ENCODE measurements around the gene HEPACAM.

Gene HEPACAM

GRCh38 chr11:124890683-124891372 is 45.0 kb downstream of the HEPACAM start:
- Histone ChIP-seq H3K4me3 (ENCODE audit: insufficient read depth, low read length, poor library complexity, severe bottlenecking) (no peak overlapping the region), H3K36me3 (ENCODE audit: low read length) (no peaks in the 10 kb centered on the region), H3K79me2 (ENCODE audit: insufficient read depth, low read length) (no peaks in the 10 kb centered on the region), H3K9me3 (ENCODE audit: insufficient read depth, low read length) (no peaks in the 10 kb centered on the region), H3K27ac (ENCODE audit: low read depth, low read length) (no peak overlapping the region), H3K27me3 (ENCODE audit: low read length) (no peaks in the 10 kb centered on the region), H3K9me2 (replicated peaks; ENCODE audit: insufficient read depth, low read length) (no peaks in the 10 kb centered on the region), H3K4me2 (ENCODE audit: low read depth, low read length, poor library complexity, severe bottlenecking) (no peak overlapping the region), H3K9ac (ENCODE audit: low read length) (no peak overlapping the region), H4K20me1 (ENCODE audit: low read depth, low read length) (no peaks in the 10 kb centered on the region), H2AFZ (ENCODE audit: low read depth, low read length, severe bottlenecking) (no peak overlapping the region), H3F3A (ENCODE audit: insufficient read depth) (no peaks in the 10 kb centered on the region)
- no peak for TF ChIP-seq EZH2phosphoT487 (conservative IDR thresholded peaks at IDR 0.05; ENCODE audit: low read length)
- TF ChIP-seq CTCF (IDR thresholded peaks at IDR 0.05; ENCODE audit: insufficient read depth, low read length, poor library complexity, severe bottlenecking): no peak

- H3K27ac ChIP-seq (ENCODE audit: low read depth, low read length): no peak overlapping the region
- no peaks in the 10 kb centered on the region for H3K9me3 ChIP-seq (ENCODE audit: insufficient read depth, low read length)
- H3K36me3 ChIP-seq (ENCODE audit: low read length): no peaks in the 10 kb centered on the region
- no peaks in the 10 kb centered on the region for H3K79me2 ChIP-seq (ENCODE audit: insufficient read depth, low read length)
- no peak overlapping the region for H3K9ac ChIP-seq (ENCODE audit: low read length)
- no peak overlapping the region for H3K4me2 ChIP-seq (ENCODE audit: low read depth, low read length, poor library complexity, severe bottlenecking)
- H3K27me3 ChIP-seq (ENCODE audit: low read length): no peaks in the 10 kb centered on the region
- no peak overlapping the region for H3K4me3 ChIP-seq (ENCODE audit: insufficient read depth, low read length, poor library complexity, severe bottlenecking)
- no peaks in the 10 kb centered on the region for H3F3A ChIP-seq (ENCODE audit: insufficient read depth)
- no peak overlapping the region for H2AFZ ChIP-seq (ENCODE audit: low read depth, low read length, severe bottlenecking)
- no peaks in the 10 kb centered on the region for H4K20me1 ChIP-seq (ENCODE audit: low read depth, low read length)
- TF ChIP-seq EZH2phosphoT487 (conservative IDR thresholded peaks at IDR 0.05; ENCODE audit: low read length): no peak
- TF ChIP-seq CTCF (IDR thresholded peaks at IDR 0.05; ENCODE audit: insufficient read depth, low read length, poor library complexity, severe bottlenecking): no peak
- no peaks in the 10 kb centered on the region for H3K9me2 ChIP-seq (replicated peaks; ENCODE audit: insufficient read depth, low read length)
These were observed 45.7 kb downstream of the HEPACAM start for GRCh38 chr11:124890151-124890550.

GRCh38 chr11:124889191-124890091 is 46.4 kb downstream of the HEPACAM start:
- Histone ChIP-seq H3F3A (ENCODE audit: insufficient read depth) (no peaks in the 10 kb centered on the region), H2AFZ (ENCODE audit: low read depth, low read length, severe bottlenecking) (no peak overlapping the region), H3K9ac (ENCODE audit: low read length) (no peak overlapping the region), H3K4me2 (ENCODE audit: low read depth, low read length, poor library complexity, severe bottlenecking) (no peak overlapping the region), H3K79me2 (ENCODE audit: insufficient read depth, low read length) (no peaks in the 10 kb centered on the region), H4K20me1 (ENCODE audit: low read depth, low read length) (no peaks in the 10 kb centered on the region), H3K27me3 (ENCODE audit: low read length) (no peaks in the 10 kb centered on the region), H3K9me3 (ENCODE audit: insufficient read depth, low read length) (no peaks in the 10 kb centered on the region), H3K27ac (ENCODE audit: low read depth, low read length) (no peak overlapping the region), H3K36me3 (ENCODE audit: low read length) (no peaks in the 10 kb centered on the region), H3K9me2 (replicated peaks; ENCODE audit: insufficient read depth, low read length) (no peaks in the 10 kb centered on the region), H3K4me3 (ENCODE audit: insufficient read depth, low read length, poor library complexity, severe bottlenecking) (no peak overlapping the region)
- TF ChIP-seq EZH2phosphoT487 (conservative IDR thresholded peaks at IDR 0.05; ENCODE audit: low read length): no peak
- TF ChIP-seq CTCF (IDR thresholded peaks at IDR 0.05; ENCODE audit: insufficient read depth, low read length, poor library complexity, severe bottlenecking): no peak

All from SU-DHL-6 (cell line).